Suprapubic skin (tissue), 4 donors: ENCODE data around the gene MTX2. TPM values are rescaled to one million over a fixed set of nuclear protein-coding genes. Genes with fewer than 3 reads are reported as not detected.
"Not testable (repeated sequence)": the region's sequence is repeated elsewhere in the genome, so short reads cannot be mapped to it uniquely, and the experiment has no call there.

Experiments
- DNase-seq, 2 donors: peaks; one replicate each; pipeline ENCODE4 v3.0.0-alpha.2; 2019; ENCODE audit warnings: low spot score in 2 of 2
- H3K27ac ChIP-seq: fragments of 200-600 bp; sonication (generic); one replicate; pipeline ENCODE4 v1.5.1; 2019
- H3K27me3 ChIP-seq: fragments of 200-600 bp; sonication (generic); one replicate; pipeline ENCODE4 v1.5.1; 2019
- H3K36me3 ChIP-seq: fragments of 200-600 bp; sonication (generic); one replicate; pipeline ENCODE4 v1.5.1; 2019
- H3K4me1 ChIP-seq: fragments of 200-600 bp; sonication (generic); one replicate; pipeline ENCODE4 v1.5.1; 2019
- H3K4me3 ChIP-seq: fragments of 200-600 bp; sonication (generic); one replicate; pipeline ENCODE4 v1.5.1; 2019; ENCODE audit warnings: mild to moderate bottlenecking
- H3K9me3 ChIP-seq: fragments of 200-600 bp; sonication (generic); one replicate; pipeline ENCODE4 v1.5.1; 2019
- EP300 ChIP-seq: sonication (generic); formaldehyde crosslinking; IDR thresholded peaks from one replicate; pipeline ENCODE4 v1.6.1; 2017; ENCODE audit warnings: antibody characterized with exemption
- POLR2A ChIP-seq, 2 donors: fragments of 450-650 bp; IDR thresholded peaks; one replicate each; pipeline ENCODE4 v1.6.1; 2017; ENCODE audit warnings: antibody characterized with exemption in 2 of 2, mild to moderate bottlenecking in 2 of 2, moderate library complexity in 2 of 2
- POLR2AphosphoS5 ChIP-seq, 3 donors: sonication (generic); formaldehyde crosslinking; IDR thresholded peaks; one replicate each; pipeline ENCODE4 v1.6.1; 2017; ENCODE audit warnings: antibody characterized with exemption in 3 of 3
- WGBS: methylation state at CpG from one replicate; pipeline ENCODE4 v1.1.5; 2018; 5-methylcytosine and 5-hydroxymethylcytosine counted together
- total RNA-seq, 4 donors: library from RNA; depleted of rRNA; stranded (reverse); fragments of >200 nt; gene quantifications; one replicate each; pipeline ENCODE4 v1.1.0, GENCODE V29; 2016
- TF ChIP-seq, protein P1 (sequence below), 2 donors: fragments of 200-600 bp in 1 of 2; fragments of 450-650 bp in 1 of 2; sonication (generic) in 1 of 2; IDR thresholded peaks; one replicate each; pipeline ENCODE4 v1.5.1; 2016 to 2019; ENCODE audit warnings: antibody characterized with exemption in 2 of 2, mild to moderate bottlenecking in 1 of 2, moderate library complexity in 1 of 2

The MTX2 gene
- total RNA-seq, 4 donors from 2014 or later: 23.3 to 33.5 (median 31.2) TPM

DNA sequence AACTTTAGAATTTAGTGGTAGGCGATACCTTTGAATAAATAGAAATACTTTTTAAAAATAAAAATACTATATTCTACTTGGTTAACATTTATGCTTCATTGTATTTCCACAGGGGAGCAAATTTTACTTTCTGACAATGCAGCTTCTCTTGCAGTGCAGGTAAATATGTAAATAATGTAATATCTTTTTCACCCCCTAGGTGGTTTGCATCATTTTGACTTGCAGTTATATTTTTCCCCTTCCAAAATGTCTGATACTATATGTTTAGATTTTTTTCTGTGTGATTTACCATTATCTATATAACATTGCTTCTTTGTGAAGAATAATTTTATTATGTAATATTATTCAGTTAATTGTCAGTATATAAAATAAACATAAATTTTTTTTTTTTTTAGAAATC, 28.5 kb downstream of the MTX2 start:
- peaks cover 3% of the 10 kb centered on the region for H3K36me3 ChIP-seq
- H3K27me3 ChIP-seq: no peaks in the 10 kb centered on the region
- no peak for TF ChIP-seq POLR2AphosphoS5 (IDR thresholded peaks at IDR 0.05)
- TF ChIP-seq, protein P1, sequence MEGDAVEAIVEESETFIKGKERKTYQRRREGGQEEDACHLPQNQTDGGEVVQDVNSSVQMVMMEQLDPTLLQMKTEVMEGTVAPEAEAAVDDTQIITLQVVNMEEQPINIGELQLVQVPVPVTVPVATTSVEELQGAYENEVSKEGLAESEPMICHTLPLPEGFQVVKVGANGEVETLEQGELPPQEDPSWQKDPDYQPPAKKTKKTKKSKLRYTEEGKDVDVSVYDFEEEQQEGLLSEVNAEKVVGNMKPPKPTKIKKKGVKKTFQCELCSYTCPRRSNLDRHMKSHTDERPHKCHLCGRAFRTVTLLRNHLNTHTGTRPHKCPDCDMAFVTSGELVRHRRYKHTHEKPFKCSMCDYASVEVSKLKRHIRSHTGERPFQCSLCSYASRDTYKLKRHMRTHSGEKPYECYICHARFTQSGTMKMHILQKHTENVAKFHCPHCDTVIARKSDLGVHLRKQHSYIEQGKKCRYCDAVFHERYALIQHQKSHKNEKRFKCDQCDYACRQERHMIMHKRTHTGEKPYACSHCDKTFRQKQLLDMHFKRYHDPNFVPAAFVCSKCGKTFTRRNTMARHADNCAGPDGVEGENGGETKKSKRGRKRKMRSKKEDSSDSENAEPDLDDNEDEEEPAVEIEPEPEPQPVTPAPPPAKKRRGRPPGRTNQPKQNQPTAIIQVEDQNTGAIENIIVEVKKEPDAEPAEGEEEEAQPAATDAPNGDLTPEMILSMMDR (IDR thresholded peaks at IDR 0.05): no peak
- TF ChIP-seq EP300: no peak
- 100% methylated on average over 1 of the region's 1 CpG for WGBS
- no peak overlapping the region for H3K27ac ChIP-seq
- DNase-seq: no peak
- H3K4me1 ChIP-seq: no peaks in the 10 kb centered on the region
- H3K4me3 ChIP-seq: no peak overlapping the region
- H3K9me3 ChIP-seq: no peaks in the 10 kb centered on the region

DNA sequence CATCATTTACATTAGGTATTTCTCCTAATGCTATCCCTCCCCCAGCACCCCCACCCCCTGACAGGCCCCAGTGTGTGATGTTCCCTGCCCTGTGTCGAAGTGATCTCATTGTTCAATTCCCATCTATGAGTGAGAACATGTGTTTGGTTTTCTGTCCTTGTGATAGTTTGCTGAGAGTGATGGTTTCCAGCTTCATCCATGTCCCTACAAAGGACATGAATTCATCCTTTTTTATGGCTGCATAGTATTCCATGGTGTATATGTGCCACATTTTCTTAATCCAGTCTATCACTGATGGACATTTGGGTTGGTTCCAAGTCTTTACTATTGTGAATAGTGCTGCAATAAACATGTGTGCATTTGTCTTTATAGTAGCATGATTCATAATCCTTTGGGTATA, 36.8 kb downstream of the MTX2 start:
- not testable (repeated sequence) for H3K4me3 ChIP-seq, H3K9me3 ChIP-seq, H3K36me3 ChIP-seq, H3K4me1 ChIP-seq, H3K27ac ChIP-seq, H3K27me3 ChIP-seq, DNase-seq
- 100% methylated on average over 1 of the region's 1 CpG for WGBS

DNA sequence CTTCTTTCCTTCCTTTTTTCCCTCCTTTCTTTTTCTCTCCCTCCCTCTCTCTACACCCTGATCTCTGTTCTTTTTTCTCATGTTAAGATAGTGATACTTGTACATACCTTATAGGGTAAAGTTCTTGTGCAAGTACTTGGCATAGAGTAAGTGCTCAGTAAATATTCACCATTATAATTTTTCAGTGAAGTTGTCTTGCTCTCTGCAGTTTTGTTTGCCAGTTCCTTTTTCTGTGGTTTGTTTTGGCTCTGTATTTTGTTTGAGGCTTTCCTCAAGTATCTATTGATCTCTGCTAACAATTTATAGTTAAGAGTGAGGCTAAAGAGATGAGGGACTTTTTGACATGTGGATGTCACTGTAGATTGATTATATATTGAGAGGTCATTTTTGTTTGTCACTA, 48.0 kb downstream of the MTX2 start:
- Histone ChIP-seq H3K27me3 (no peaks in the 10 kb centered on the region), H3K27ac (no peak overlapping the region), H3K4me3 (no peak overlapping the region), H3K36me3 (peaks cover 11% of the 10 kb centered on the region), H3K4me1 (no peaks in the 10 kb centered on the region), H3K9me3 (no peaks in the 10 kb centered on the region)
- TF ChIP-seq EP300: no peak
- no peak for TF ChIP-seq POLR2A (IDR thresholded peaks at IDR 0.05)
- TF ChIP-seq POLR2AphosphoS5 (IDR thresholded peaks at IDR 0.05): no peak
- TF ChIP-seq, protein P1 (IDR thresholded peaks at IDR 0.05): no peak
- no peak for DNase-seq

DNA sequence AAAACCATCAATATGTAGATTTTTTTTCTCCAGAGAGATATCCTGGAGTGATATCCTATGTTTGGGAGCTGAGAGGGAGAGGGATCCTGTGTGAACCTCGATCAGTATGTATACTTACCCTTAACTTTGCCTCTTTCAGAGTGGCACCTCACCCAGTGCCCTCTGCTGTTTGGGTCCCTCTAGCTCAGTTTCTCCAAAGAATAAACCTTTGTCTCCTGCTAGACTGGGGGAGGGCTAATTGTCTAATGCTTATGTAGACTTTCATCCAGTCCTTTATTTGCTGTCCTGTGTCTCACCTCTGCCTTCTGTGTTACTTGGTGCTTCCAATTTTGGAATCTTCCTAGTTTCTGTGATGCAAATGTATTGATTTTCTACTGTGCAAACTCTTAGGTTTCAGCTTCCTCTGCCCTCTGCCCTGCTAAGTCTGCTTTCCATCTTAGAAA, 48.4 kb downstream of the MTX2 start:
- 65% methylated on average over 1 of the region's 1 CpG for WGBS
- no peaks in the 10 kb centered on the region for H3K4me1 ChIP-seq
- no peak for DNase-seq
- H3K36me3 ChIP-seq: peaks cover 11% of the 10 kb centered on the region
- no peak overlapping the region for H3K27ac ChIP-seq
- no peaks in the 10 kb centered on the region for H3K27me3 ChIP-seq
- no peaks in the 10 kb centered on the region for H3K9me3 ChIP-seq
- TF ChIP-seq POLR2A (IDR thresholded peaks at IDR 0.05) (no peak), POLR2AphosphoS5 (IDR thresholded peaks at IDR 0.05) (no peak), EP300 (no peak)
- TF ChIP-seq, protein P1 (IDR thresholded peaks at IDR 0.05): no peak
- H3K4me3 ChIP-seq: no peak overlapping the region

DNA sequence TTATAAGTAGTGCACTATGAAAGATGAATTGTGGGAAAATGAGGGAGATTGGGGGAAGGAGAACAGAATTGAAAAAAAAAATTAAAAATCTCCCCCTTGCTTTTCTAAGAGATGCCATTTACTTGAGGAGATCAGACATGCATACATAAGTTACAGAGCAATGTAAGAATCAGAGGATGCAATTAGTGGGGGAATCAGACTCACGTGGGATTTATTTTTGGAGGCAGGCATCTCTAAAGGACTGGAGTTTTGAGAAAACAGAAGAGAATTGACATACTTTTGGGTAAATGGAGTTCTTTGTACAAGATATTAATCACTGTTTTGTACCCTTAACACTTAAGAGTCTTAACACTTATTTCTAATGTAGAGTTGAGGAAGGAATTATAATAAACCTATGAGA, 52.7 kb downstream of the MTX2 start:
- whole genome bisulfite sequencing: 94% methylated on average over 1 of the region's 1 CpG
- Histone ChIP-seq H3K4me1 (no peaks in the 10 kb centered on the region), H3K27ac (no peak overlapping the region), H3K4me3 (no peak overlapping the region), H3K9me3 (no peaks in the 10 kb centered on the region), H3K27me3 (no peaks in the 10 kb centered on the region), H3K36me3 (peaks cover 4% of the 10 kb centered on the region)
- DNase-seq: no peak
- TF ChIP-seq, protein P1 (IDR thresholded peaks at IDR 0.05): no peak
- TF ChIP-seq POLR2AphosphoS5 (IDR thresholded peaks at IDR 0.05) (no peak), POLR2A (IDR thresholded peaks at IDR 0.05) (no peak), EP300 (no peak)

DNA sequence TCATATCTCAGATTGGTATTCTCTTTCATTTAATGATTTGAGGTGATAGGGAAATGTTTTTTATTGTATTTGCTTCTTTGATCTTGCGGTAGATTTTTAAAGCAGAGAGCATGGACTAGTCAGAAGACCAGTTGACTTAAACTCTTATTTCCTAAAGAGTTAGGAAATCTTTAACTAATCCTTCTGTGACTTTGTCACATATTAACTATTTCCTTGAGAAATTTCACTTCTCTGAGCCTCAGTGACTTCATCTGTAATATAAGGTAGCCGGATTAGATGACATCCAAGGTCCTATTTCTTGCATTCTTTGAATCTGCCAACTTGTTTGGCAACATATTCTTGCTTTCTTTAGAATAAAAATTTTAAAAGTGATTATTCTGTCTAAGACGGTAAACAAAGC, 55.6 kb downstream of the MTX2 start:
- DNase-seq: no peak
- Histone ChIP-seq H3K4me3 (no peak overlapping the region), H3K36me3 (peaks cover 7% of the 10 kb centered on the region), H3K4me1 (no peaks in the 10 kb centered on the region), H3K9me3 (no peaks in the 10 kb centered on the region), H3K27ac (no peak overlapping the region), H3K27me3 (no peaks in the 10 kb centered on the region)
- 94% methylated on average over 3 of the region's 3 CpGs for WGBS
- TF ChIP-seq EP300 (no peak), POLR2A (IDR thresholded peaks at IDR 0.05) (no peak), POLR2AphosphoS5 (IDR thresholded peaks at IDR 0.05) (no peak)
- TF ChIP-seq, protein P1 (IDR thresholded peaks at IDR 0.05): no peak
